ENCODE measurements around the gene RUSC2. TPM values are rescaled to one million over a fixed set of nuclear protein-coding genes. Genes with fewer than 3 reads are reported as not detected.
"Not testable (repeated sequence)": the region's sequence is repeated elsewhere in the genome, so short reads cannot be mapped to it uniquely, and the experiment has no call there.

RUSC2 gene
- total RNA-seq, 2 experiments from 2014 or later: 4.0 to 5.1 TPM

DNA sequence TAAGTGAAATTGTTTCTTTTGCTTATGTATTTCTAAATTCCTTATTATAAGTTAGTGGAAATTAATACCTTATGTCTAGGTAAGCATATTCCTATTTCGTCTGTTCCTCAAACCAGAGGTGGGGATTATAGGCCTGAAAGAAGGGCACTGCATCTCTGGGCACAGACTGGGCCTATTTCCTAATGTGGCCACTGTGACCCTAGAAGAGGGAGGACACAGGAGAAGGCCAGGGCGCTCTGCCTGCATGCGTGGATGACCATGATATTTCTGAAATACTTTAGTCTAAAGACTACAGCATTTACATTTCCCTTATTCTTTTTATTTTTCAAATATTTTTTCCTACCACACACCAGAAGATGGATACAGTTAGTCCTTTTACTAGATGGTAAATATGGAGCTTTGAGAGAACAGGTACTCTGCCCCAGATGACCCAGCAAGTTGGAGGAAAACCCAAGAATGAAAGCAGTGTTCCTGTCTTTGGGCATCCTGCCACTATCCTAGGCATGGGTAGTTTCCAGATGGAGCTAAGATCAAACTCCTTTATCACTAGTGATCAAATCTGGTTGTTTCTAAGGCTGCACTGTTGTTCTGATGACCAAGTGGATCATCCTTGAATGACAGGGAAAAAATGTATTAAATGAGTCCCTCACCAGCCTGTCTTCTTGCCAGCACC lies 27.8 kb downstream of the RUSC2 start:
- intact Hi-C loops (cut with micrococcal nuclease): no loop called here
- CTCF ChIA-PET: interaction anchor here (1.0 kb wide), 1 partner anchor 179 kb away, joined by 4 read pairs; no protein-coding TSS in a partner anchor
- H3K4me1 Mint-ChIP-seq (ENCODE audit: low read depth): no peaks in the 10 kb centered on the region
- H3K27me3 Mint-ChIP-seq (ENCODE audit: low read depth): no peaks in the 10 kb centered on the region
- no peaks in the 10 kb centered on the region for H3K9me3 Mint-ChIP-seq
- no peak for DNase-seq
- no peak overlapping the region for H3K4me3 Mint-ChIP-seq
- no peak overlapping the region for H3K27ac Mint-ChIP-seq
- no peaks in the 10 kb centered on the region for H3K36me3 Mint-ChIP-seq (ENCODE audit: low read depth)

GRCh38 chr9:35518225-35518821 lies 28.4 kb downstream of the RUSC2 start:
- intact Hi-C loops (cut with micrococcal nuclease): no loop called here
- CTCF ChIA-PET: interaction anchor here (1.0 kb wide), 1 partner anchor 178 kb away, joined by 4 read pairs; no protein-coding TSS in a partner anchor
- Mint-ChIP-seq H3K4me1 (ENCODE audit: low read depth) (no peaks in the 10 kb centered on the region), H3K27me3 (ENCODE audit: low read depth) (no peaks in the 10 kb centered on the region), H3K4me3 (no peak overlapping the region), H3K36me3 (ENCODE audit: low read depth) (no peaks in the 10 kb centered on the region), H3K9me3 (no peaks in the 10 kb centered on the region), H3K27ac (no peak overlapping the region)
- no peak for DNase-seq

- no peaks in the 10 kb centered on the region for H3K36me3 Mint-ChIP-seq (ENCODE audit: low read depth)
- intact Hi-C loops (cut with micrococcal nuclease): no loop called here
- H3K9me3 Mint-ChIP-seq: no peaks in the 10 kb centered on the region
- H3K4me3 Mint-ChIP-seq: no peak overlapping the region
- no peak for DNase-seq
- no peaks in the 10 kb centered on the region for H3K27me3 Mint-ChIP-seq (ENCODE audit: low read depth)
- CTCF ChIA-PET: no interaction called here
- H3K4me1 Mint-ChIP-seq (ENCODE audit: low read depth): no peaks in the 10 kb centered on the region
- no peak overlapping the region for H3K27ac Mint-ChIP-seq
These were observed 29.2 kb downstream of the RUSC2 start for GRCh38 chr9:35518981-35519679.

DNA sequence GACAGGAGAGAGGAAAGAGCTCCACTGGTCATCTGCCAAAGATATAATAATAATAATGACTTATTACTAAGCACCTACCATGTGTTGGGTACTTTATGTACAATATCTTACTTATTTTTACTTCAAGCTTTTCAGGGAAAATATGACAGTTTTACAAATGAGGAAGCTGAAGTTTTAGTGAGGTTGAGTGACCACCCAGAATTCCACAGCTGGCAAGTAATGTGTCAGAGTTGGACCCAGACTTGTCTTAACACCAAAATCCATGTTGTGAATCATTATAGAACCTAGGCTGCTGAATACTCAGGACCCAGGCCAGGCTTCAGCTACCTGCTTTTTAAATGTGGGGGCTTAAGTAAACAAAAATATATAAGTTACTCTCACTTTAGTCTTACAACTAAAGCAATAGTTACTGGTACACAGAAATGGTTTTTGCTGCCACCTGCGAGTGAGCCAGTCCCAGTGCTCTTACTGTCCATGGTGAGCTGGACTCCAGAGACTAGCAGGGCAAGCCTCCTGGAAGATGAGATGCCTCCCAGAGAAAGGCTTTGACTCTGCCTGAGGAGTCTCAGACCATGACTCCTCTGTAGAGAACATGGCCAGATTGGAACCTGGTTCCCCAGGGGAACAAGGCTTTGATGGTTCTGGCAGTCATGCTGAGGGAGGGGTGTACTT lies 29.9 kb downstream of the RUSC2 start:
- Mint-ChIP-seq H3K36me3 (ENCODE audit: low read depth) (no peaks in the 10 kb centered on the region), H3K4me3 (no peak overlapping the region), H3K9me3 (no peaks in the 10 kb centered on the region), H3K27me3 (ENCODE audit: low read depth) (no peaks in the 10 kb centered on the region), H3K27ac (no peak overlapping the region), H3K4me1 (ENCODE audit: low read depth) (no peaks in the 10 kb centered on the region)
- no peak for DNase-seq
- intact Hi-C loops (cut with micrococcal nuclease): no loop called here
- CTCF ChIA-PET: no interaction called here

- H3K27me3 Mint-ChIP-seq (ENCODE audit: low read depth): no peaks in the 10 kb centered on the region
- H3K4me3 Mint-ChIP-seq: no peak overlapping the region
- no peak for DNase-seq
- H3K27ac Mint-ChIP-seq: no peak overlapping the region
- no peaks in the 10 kb centered on the region for H3K4me1 Mint-ChIP-seq (ENCODE audit: low read depth)
- CTCF ChIA-PET: interaction anchor here (0.6 kb wide), 1 partner anchor 10 kb away, joined by 3 read pairs; no protein-coding TSS in a partner anchor
- H3K36me3 Mint-ChIP-seq (ENCODE audit: low read depth): no peaks in the 10 kb centered on the region
- intact Hi-C loops (cut with micrococcal nuclease): no loop called here
- no peaks in the 10 kb centered on the region for H3K9me3 Mint-ChIP-seq
These were observed 30.4 kb downstream of the RUSC2 start for GRCh38 chr9:35520364-35520710.

GRCh38 chr9:35521708-35522107 lies 31.8 kb downstream of the RUSC2 start:
- H3K36me3 Mint-ChIP-seq (ENCODE audit: low read depth): no peaks in the 10 kb centered on the region
- H3K27me3 Mint-ChIP-seq (ENCODE audit: low read depth): no peaks in the 10 kb centered on the region
- H3K9me3 Mint-ChIP-seq: no peaks in the 10 kb centered on the region
- no peaks in the 10 kb centered on the region for H3K4me1 Mint-ChIP-seq (ENCODE audit: low read depth)
- intact Hi-C loops (cut with micrococcal nuclease): no loop called here
- DNase-seq: no peak
- CTCF ChIA-PET: interaction anchor here (0.6 kb wide), 3 partner anchors 9 to 612 kb away, joined by 3 read pairs; no protein-coding TSS in a partner anchor
- no peak overlapping the region for H3K27ac Mint-ChIP-seq
- no peak overlapping the region for H3K4me3 Mint-ChIP-seq

DNA sequence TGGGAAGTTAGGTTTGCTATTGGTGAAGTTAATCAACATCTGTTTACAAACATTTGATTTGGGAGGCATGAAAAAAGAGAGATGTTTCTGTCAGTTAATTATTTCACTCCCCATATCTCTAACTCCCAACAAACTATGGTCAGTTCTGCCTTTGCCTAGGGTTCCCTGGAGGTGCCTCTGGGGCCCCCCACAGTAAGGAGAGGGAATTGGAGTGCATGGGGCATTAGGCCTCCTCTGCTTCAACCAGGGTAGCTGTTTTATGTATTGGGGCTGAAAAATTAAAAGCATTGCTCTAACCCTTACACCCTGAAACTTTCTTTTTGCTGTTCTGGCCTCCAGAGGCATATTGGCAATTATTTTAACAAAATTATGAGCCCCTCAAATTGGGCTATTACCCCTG lies 32.3 kb downstream of the RUSC2 start:
- Mint-ChIP-seq H3K27ac (no peak overlapping the region), H3K36me3 (ENCODE audit: low read depth) (no peaks in the 10 kb centered on the region), H3K4me1 (ENCODE audit: low read depth) (no peaks in the 10 kb centered on the region), H3K9me3 (no peaks in the 10 kb centered on the region), H3K27me3 (ENCODE audit: low read depth) (no peaks in the 10 kb centered on the region), H3K4me3 (no peak overlapping the region)
- intact Hi-C loops (cut with micrococcal nuclease): no loop called here
- CTCF ChIA-PET: interaction anchor here (0.6 to 1.1 kb wide), 3 partner anchors 31 to 613 kb away, joined by 3 to 4 read pairs (median 3); no protein-coding TSS in a partner anchor
- no peak for DNase-seq

GRCh38 chr9:35522700-35523099 lies 32.8 kb downstream of the RUSC2 start:
- CTCF ChIA-PET: interaction anchor here (0.6 to 1.1 kb wide), 2 partner anchors 31 to 247 kb away, joined by 3 to 4 read pairs; no protein-coding TSS in a partner anchor
- Mint-ChIP-seq H3K36me3 (ENCODE audit: low read depth) (no peaks in the 10 kb centered on the region), H3K4me3 (no peak overlapping the region), H3K27ac (no peak overlapping the region), H3K4me1 (ENCODE audit: low read depth) (no peaks in the 10 kb centered on the region), H3K27me3 (ENCODE audit: low read depth) (no peaks in the 10 kb centered on the region), H3K9me3 (no peaks in the 10 kb centered on the region)
- no peak for DNase-seq
- intact Hi-C loops (cut with micrococcal nuclease): no loop called here

- H3K27me3 Mint-ChIP-seq (ENCODE audit: low read depth); H3K9me3 Mint-ChIP-seq; H3K4me1 Mint-ChIP-seq (ENCODE audit: low read depth); H3K27ac Mint-ChIP-seq; H3K36me3 Mint-ChIP-seq (ENCODE audit: low read depth); DNase-seq; intact Hi-C loops (cut with micrococcal nuclease); H3K4me3 Mint-ChIP-seq: not testable (repeated sequence)
- CTCF ChIA-PET: interaction anchor here (0.8 kb wide), 1 partner anchor 11 kb away, joined by 3 read pairs; no protein-coding TSS in a partner anchor
These were observed 33.6 kb downstream of the RUSC2 start for GRCh38 chr9:35523556-35523955.

DNA sequence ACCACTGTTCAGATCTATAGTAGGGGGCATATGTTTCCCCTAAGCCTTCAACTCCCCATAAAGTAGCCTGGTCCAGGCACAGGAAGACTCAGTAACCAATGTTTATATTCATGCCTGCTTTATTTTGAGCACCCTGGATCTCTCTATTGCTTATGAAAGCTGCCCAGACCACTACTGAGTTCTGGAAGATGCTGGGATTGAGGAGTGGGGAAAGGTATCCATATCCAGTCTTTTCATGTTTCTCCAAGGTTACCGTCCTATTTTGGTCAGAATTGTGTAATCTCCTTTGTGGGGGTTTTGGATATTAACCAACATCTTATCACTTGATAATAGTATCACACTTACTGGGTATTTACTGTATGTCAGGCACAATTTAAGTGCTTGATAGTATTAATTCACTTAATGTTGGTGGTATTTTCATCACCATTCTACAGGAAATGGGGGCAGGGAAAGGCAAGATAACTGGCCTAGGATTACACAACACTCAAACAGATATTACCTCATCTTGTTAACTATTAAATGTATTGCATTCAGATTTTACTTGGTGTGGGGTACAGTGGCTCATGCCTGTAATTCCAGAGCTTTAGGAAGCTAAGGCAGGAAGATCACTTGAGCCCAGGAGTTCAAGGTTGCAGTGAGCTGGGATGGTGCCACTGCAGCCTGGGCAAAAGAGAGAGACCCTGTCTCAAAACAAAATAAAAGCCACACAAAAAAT lies 36.3 kb downstream of the RUSC2 start:
- no peak overlapping the region for H3K4me3 Mint-ChIP-seq
- intact Hi-C loops (cut with micrococcal nuclease): no loop called here
- H3K36me3 Mint-ChIP-seq (ENCODE audit: low read depth): no peaks in the 10 kb centered on the region
- DNase-seq: no peak
- H3K27me3 Mint-ChIP-seq (ENCODE audit: low read depth): no peaks in the 10 kb centered on the region
- peaks cover 1% of the 10 kb centered on the region for H3K4me1 Mint-ChIP-seq (ENCODE audit: low read depth)
- CTCF ChIA-PET: no interaction called here
- H3K27ac Mint-ChIP-seq: no peak overlapping the region
- no peaks in the 10 kb centered on the region for H3K9me3 Mint-ChIP-seq

DNA sequence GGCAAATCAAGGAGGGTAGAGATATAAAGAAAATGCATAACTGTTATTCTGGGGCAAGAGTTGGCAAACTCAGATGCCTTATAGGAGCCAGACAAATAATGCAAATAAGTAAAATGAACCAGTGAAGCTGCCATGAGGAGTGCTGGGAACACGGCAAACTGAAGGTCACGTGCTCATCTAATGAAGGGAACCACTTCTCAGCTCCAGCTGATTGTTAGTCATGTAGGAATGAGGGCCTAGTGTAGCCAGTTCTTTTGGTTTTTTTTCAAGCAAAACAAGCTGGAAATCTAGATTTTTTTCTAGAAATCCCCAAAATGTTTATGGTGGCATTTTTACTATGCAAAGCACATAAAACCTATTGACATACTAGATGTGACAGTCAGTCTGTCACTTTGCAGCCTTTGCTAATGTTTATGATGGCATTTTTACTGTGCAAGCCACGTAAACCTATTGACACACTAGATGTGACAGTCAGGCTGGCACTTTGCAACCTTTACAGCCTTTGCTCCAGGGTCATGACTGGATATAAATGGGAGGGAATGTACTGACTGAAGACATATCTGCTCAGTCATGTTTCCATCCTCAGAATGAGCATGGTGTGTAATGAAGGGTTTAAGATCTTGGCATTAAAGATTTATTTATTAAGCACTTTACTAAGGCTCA lies 39.4 kb downstream of the RUSC2 start:
- Mint-ChIP-seq H3K4me1 (ENCODE audit: low read depth) (peaks cover 2% of the 10 kb centered on the region), H3K27ac (no peak overlapping the region), H3K27me3 (ENCODE audit: low read depth) (no peaks in the 10 kb centered on the region), H3K9me3 (no peaks in the 10 kb centered on the region), H3K4me3 (no peak overlapping the region), H3K36me3 (ENCODE audit: low read depth) (no peaks in the 10 kb centered on the region)
- intact Hi-C loops (cut with micrococcal nuclease): no loop called here
- DNase-seq: no peak
- CTCF ChIA-PET: interaction anchor here (0.5 kb wide), 1 partner anchor 532 kb away, joined by 4 read pairs; no protein-coding TSS in a partner anchor

All from activated naive CD4-positive, alpha-beta T cell treated with anti-CD3 and anti-CD28 coated beads for 36 hours (primary cell).